Chondrocyte (in vitro differentiated cells): ENCODE results near the gene COL5A1. TPM values are rescaled to one million over a fixed set of nuclear protein-coding genes. Genes with fewer than 3 reads are reported as not detected.

Experiments used
- DNase-seq: peaks from one replicate; pipeline ENCODE4 v3.0.0; 2021; ENCODE audit warnings: mixed read lengths, low spot score
- H3K27ac Mint-ChIP-seq: one replicate; pipeline ENCODE4 v1.8.0; 2021; ENCODE audit warnings: mild to moderate bottlenecking, moderate library complexity, mixed read lengths; ENCODE audit not compliant: unreplicated experiment
- H3K27me3 Mint-ChIP-seq: 2 replicates; pipeline ENCODE4 v1.8.0; 2021; ENCODE audit warnings: low read depth, mixed read lengths
- H3K36me3 Mint-ChIP-seq: 2 replicates; pipeline ENCODE4 v1.8.0; 2021; ENCODE audit warnings: low read depth, mixed read lengths
- H3K4me1 Mint-ChIP-seq: 2 replicates; pipeline ENCODE4 v1.8.0; 2021; ENCODE audit warnings: low read depth, mild to moderate bottlenecking, mixed read lengths
- H3K4me3 Mint-ChIP-seq: one replicate; pipeline ENCODE4 v1.8.0; 2021; ENCODE audit warnings: mild to moderate bottlenecking, moderate library complexity, mixed read lengths; ENCODE audit not compliant: unreplicated experiment
- H3K9me3 Mint-ChIP-seq: 2 replicates; pipeline ENCODE4 v1.8.0; 2021; ENCODE audit warnings: low read depth, mixed read lengths
- CTCF ChIP-seq: fragments of 200-600 bp; sonication (generic); IDR thresholded peaks from 2 replicates; pipeline ENCODE4 v1.5.0; 2021; ENCODE audit warnings: antibody characterized with exemption, mild to moderate bottlenecking, moderate library complexity
- total RNA-seq: library from RNA; stranded (reverse); gene quantifications from 3 replicates; pipeline ENCODE4 v1.2.1, GENCODE V29; 2021

Gene COL5A1
- total RNA-seq, 1 donor from 2014 or later = 2,235 TPM

GRCh38 chr9:134624137-134624591 is 17.4 kb upstream of the COL5A1 start:
- Mint-ChIP-seq H3K9me3 (no peaks in the 10 kb centered on the region), H3K27ac (peak overlapping the region; percentile 100), H3K27me3 (no peaks in the 10 kb centered on the region), H3K36me3 (no peaks in the 10 kb centered on the region), H3K4me3 (no peak overlapping the region), H3K4me1 (peaks cover 81% of the 10 kb centered on the region)
- TF ChIP-seq CTCF = no peak
- peak; percentile 55 for DNase-seq

DNA sequence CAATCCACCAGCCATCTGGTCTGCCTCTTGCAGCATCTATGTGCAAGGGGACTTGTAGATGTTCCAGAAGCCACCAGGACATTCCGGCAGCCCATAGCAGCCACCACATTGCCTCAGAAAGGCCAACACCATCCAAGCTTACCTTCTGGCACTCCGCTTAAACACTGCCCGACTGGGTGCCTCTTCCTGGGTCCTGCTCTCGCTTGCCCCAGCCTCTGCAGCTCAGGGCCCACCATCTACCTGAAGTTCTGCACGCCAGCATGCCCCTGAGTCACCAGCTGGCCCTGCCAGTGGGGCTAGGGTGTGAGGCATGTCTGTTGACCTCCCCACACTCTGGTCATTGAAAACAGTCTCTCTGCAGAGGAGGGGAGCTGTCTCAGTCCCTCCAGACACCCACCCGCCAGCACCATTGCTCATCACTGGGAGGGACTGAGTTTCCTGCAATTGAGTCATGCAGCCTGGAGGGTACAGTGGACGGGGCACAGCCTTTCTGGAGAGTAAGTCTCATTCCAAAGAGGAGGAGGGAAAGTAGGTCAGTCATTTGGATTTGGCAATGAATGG is 16.9 kb upstream of the COL5A1 start:
- H3K9me3 Mint-ChIP-seq = no peaks in the 10 kb centered on the region

GRCh38 chr9:134625361-134626068 is 16.1 kb upstream of the COL5A1 start:
- H3K27me3 Mint-ChIP-seq = no peaks in the 10 kb centered on the region
- H3K4me1 Mint-ChIP-seq = peaks cover 90% of the 10 kb centered on the region
- peak overlapping the region; percentile 100 for H3K27ac Mint-ChIP-seq
- no peak overlapping the region for H3K4me3 Mint-ChIP-seq
- no peak for TF ChIP-seq CTCF
- H3K36me3 Mint-ChIP-seq = no peaks in the 10 kb centered on the region
- H3K9me3 Mint-ChIP-seq = no peaks in the 10 kb centered on the region
- DNase-seq = peak; percentile 34

More for the DNA sequence above, 16.9 kb upstream of the COL5A1 start:
- Mint-ChIP-seq H3K4me3 (peak overlapping the region; percentile 60), H3K27ac (peak overlapping the region; percentile 100), H3K4me1 (peaks cover 83% of the 10 kb centered on the region), H3K27me3 (no peaks in the 10 kb centered on the region), H3K36me3 (no peaks in the 10 kb centered on the region)
- TF ChIP-seq CTCF = no peak
- peak; percentile 66 for DNase-seq

- Mint-ChIP-seq H3K4me1 (peaks cover 90% of the 10 kb centered on the region), H3K27ac (peak overlapping the region; percentile 100), H3K9me3 (no peaks in the 10 kb centered on the region), H3K4me3 (no peak overlapping the region), H3K27me3 (no peaks in the 10 kb centered on the region), H3K36me3 (no peaks in the 10 kb centered on the region)
- TF ChIP-seq CTCF = no peak
- no peak for DNase-seq
These were observed 15.6 kb upstream of the COL5A1 start for GRCh38 chr9:134626069-134626423.

DNA sequence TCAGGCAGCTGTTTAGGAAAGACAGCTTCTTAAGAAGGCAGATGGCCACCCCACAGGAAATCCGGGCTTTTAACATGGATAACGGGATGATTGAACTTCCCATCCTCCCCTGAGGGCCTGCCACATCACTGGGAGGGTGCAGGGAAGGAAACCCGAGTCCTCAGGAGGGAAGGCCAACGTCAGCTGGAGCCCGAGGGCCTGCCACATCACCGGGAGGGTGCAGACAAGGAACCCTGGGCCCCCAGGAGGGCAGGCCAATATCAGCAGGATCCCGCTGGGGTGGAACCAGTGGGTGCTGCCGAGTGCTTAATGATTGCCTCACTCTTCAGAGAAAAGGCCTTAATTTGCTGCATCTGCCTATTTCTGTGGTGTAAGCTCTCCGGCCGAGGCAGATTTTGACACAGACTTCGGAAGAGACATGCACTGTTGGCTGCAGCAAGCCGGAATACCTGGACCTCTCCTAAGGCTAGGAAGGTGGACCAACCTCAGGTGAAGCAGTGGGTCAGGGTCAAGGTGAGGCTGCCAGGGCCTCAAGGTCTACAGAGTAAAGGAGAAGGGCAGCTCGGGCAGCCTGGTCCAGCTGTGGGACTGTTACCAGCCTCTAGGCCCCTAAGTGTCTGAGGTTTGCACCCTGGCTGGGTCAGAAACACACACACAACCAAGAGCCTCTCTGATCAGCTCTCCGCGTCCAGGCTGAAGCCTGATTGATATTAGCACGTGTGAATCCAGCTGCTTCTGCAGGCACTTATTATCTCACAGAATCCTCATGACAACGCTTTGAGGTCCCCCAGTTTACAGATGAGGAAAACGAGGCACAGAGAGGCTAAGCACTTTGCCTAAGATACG is 14.8 kb upstream of the COL5A1 start:
- peak; percentile 52 for DNase-seq
- Mint-ChIP-seq H3K4me3 (no peak overlapping the region), H3K4me1 (peaks cover 84% of the 10 kb centered on the region), H3K27me3 (no peaks in the 10 kb centered on the region), H3K36me3 (no peaks in the 10 kb centered on the region), H3K9me3 (no peaks in the 10 kb centered on the region), H3K27ac (peak overlapping the region; percentile 100)
- no peak for TF ChIP-seq CTCF
